ENCODE data around the gene PRKD1.

DNA sequence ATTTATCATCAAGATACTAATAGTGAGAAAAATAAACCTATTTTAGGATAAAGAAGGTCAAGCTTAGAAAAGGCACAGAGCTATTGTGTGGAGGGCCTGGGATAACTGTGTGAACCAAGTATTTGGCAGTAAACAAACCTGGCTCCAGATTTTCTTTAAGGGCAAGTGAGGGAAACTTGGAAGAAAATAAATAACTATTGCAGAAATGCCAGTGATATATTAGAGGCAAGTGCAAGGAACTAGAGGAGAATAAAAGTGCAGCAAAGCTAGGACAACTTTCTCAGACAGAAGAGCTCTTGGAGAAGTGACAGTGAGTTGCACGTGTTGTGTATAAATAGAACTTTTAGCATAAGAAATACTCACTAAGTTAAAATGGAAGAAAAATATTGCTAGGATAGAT, 83.7 kb downstream of the PRKD1 start:
- TF ChIP-seq POLR2A (IDR thresholded peaks at IDR 0.05), result no peak
- TF ChIP-seq, protein P1, sequence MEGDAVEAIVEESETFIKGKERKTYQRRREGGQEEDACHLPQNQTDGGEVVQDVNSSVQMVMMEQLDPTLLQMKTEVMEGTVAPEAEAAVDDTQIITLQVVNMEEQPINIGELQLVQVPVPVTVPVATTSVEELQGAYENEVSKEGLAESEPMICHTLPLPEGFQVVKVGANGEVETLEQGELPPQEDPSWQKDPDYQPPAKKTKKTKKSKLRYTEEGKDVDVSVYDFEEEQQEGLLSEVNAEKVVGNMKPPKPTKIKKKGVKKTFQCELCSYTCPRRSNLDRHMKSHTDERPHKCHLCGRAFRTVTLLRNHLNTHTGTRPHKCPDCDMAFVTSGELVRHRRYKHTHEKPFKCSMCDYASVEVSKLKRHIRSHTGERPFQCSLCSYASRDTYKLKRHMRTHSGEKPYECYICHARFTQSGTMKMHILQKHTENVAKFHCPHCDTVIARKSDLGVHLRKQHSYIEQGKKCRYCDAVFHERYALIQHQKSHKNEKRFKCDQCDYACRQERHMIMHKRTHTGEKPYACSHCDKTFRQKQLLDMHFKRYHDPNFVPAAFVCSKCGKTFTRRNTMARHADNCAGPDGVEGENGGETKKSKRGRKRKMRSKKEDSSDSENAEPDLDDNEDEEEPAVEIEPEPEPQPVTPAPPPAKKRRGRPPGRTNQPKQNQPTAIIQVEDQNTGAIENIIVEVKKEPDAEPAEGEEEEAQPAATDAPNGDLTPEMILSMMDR (IDR thresholded peaks at IDR 0.05), result no peak

Data from tibial nerve (tissue), 3 donors.